Erythroblast (primary cell): ENCODE data around the gene VSTM2B.

ENCODE experiments used
- GATA1 ChIP-seq: IDR thresholded peaks from 2 replicates; pipeline ENCODE4 v1.6.1; 2011; ENCODE audit warnings: low read depth, mild to moderate bottlenecking, control low read depth, low read length, moderate library complexity
- POLR2A ChIP-seq: IDR thresholded peaks from 2 replicates; pipeline ENCODE4 v1.6.1; 2011; ENCODE audit warnings: mild to moderate bottlenecking, low read length

DNA sequence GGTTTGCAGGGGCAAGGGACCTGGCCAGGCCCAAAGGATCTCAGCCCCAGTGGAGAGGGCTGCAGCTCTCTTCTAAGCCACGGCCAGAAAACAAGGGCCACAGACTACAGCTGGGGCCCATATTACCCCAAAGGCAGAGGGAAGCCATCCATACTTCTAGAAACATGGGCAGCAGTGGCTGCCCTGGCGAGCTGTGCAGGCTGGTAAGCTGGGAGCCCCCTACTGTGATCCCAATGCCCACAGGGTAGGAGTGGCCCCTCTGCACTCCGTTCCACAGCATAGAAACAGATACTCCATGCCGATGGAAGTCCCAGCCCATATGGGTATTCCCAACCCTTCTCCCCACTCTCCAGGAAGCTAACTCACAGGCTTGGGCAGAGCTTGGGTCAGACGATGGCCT is 25.1 kb downstream of the VSTM2B start:
- TF ChIP-seq POLR2A (no peak), GATA1 (no peak)
